AG10803 (cell line): ENCODE measurements around the gene DPP6.

Experiments used
- DNase-seq: peaks from one replicate; pipeline ENCODE4 v3.0.0; 2010; ENCODE audit warnings: low read depth
- H3K4me3 ChIP-seq: 2 replicates; pipeline ENCODE4 v1.5.1; 2011; ENCODE audit warnings: mild to moderate bottlenecking, low read length, control low read depth
- CTCF ChIP-seq: conservative IDR thresholded peaks from 2 replicates; pipeline ENCODE4 v1.5.1; 2011; ENCODE audit warnings: mild to moderate bottlenecking, low read length, control low read depth, inconsistent platforms

The DPP6 gene

DNA sequence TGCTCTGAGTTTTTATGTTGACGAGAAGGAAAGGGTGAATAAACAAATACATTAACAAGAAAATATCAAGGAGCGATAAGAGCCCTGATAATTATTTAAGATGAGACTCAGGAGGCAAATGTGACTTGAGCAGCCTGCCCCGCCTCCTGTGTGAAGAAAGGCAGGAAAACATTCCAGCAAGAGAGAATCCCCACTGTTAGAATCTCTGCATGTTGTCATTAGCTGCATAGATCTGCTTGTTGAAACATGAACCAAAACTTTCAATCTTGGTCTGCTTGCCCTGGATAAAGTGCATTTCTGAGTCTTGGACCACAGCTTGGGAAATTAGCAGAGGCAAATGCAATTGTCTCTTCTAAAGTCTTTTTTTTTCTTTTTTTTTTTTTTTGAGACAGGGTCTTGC is 120.0 kb downstream of the DPP6 start:
- H3K4me3 ChIP-seq, result no peak overlapping the region
- TF ChIP-seq CTCF, result no peak
- DNase-seq, result no peak

DNA sequence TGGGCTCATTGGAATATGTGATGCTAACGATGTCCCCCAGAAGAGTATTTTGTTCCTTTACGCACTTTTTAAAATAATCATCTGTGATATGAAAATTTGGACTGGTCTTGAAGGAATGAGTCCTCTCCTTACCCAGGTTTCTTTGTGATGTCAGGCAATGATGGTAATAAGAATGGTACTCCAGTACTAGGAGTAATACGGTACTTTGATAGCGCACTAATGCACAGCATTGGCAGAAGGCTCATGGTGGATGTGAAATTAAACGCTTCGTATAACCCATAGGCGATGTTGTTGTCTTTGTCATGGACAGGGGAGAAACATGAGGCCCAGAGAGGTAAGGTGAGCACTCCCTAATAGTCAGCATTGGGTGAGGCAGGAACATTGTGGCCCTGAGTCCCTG is 125.4 kb downstream of the DPP6 start:
- no peak for TF ChIP-seq CTCF
- no peak for DNase-seq
- H3K4me3 ChIP-seq, result no peak overlapping the region

DNA sequence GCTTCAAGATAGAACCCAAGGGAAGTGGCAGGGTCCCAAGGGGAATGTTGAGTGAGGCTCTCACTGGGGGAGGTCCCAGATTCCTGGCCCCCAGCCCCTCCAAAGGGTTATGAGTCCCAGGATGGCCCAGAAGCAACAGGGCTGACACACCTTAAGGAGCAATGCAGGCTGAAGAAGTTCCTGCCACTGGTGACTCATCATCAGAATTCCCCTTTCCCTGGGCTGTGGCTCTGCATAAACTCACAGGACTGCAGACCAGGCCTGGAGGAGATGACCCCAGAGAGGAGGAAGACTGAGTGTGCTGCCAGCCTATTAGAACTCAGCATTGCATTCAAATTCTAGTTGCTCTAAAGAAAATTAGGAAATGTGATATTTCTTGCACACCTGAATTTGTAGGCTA is 126.7 kb downstream of the DPP6 start:
- H3K4me3 ChIP-seq, result no peak overlapping the region
- no peak for DNase-seq
- TF ChIP-seq CTCF, result no peak

DNA sequence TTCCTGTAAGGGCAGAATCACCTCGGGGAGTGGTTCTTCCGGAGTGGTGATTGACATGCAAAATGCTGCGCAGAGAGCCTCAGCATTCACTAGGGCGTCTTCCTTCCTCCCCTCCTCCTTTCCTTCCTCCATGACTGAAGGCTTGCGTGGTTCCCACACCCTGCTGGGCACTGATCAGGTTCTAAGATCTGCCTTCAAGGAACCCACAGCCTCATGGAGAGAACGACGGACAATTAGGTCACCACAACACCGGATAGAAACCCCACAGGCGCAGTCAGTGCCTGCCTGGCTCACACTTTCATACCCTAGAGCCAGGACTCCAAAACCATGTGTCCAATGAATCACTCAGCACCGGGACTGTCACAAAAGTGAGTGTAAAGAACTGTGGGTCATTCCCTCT is 131.3 kb downstream of the DPP6 start:
- no peak for DNase-seq
- no peak for TF ChIP-seq CTCF
- no peak overlapping the region for H3K4me3 ChIP-seq

GRCh38 chr7:154183946-154184345 is 131.7 kb downstream of the DPP6 start:
- no peak for TF ChIP-seq CTCF
- no peak for DNase-seq
- no peak overlapping the region for H3K4me3 ChIP-seq

DNA sequence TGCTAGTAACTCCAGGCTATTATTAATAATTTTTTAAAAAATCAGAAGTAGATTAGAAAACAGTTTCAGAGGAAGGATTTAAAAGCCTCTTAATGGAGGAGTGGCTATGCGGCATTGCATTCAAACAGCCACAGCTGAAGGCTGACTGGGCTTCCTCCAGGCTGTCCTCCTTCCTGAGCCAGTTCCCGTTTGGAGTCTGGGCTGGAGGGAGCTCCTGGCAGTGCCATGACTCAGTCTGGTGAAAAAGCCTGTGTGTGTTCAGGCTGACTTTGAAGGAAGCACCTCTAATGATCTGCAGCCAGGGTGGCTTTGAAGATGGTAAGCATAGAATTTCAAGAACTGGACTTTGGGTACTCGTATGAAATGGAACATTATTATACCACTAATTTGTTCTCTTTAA is 134.6 kb downstream of the DPP6 start:
- TF ChIP-seq CTCF, result no peak
- no peak overlapping the region for H3K4me3 ChIP-seq
- DNase-seq, result no peak

DNA sequence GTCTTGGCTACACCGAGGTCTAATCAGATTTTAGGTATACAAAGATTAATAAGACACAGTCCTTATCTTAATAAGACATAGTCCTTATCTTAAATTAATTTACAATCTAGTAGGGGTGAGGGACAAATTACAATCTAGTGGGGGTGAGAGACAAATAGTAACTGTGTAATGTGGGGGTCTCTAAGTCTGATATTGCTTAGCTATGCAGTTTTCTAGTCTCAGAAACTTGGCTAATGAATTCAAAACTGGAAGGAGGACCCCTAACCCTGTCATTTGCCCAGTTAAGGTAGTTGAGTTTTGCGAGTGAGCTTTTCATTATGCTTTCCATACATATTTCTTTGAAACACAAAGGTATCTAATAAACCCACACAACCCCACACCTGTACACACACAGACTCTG is 136.1 kb downstream of the DPP6 start:
- DNase-seq, result no peak
- no peak overlapping the region for H3K4me3 ChIP-seq
- TF ChIP-seq CTCF, result no peak
